Kasumi-1 (cell line): ENCODE results near the gene AFAP1.
A peak's percentile ranks its signal among the peaks of the same experiment; 100 is the strongest.

Experiments used
- DNase-seq, 2 experiments: peaks; one replicate each; lab custom pipeline; 2025; lab: John Stamatoyannopoulos, UW

Gene AFAP1

DNA sequence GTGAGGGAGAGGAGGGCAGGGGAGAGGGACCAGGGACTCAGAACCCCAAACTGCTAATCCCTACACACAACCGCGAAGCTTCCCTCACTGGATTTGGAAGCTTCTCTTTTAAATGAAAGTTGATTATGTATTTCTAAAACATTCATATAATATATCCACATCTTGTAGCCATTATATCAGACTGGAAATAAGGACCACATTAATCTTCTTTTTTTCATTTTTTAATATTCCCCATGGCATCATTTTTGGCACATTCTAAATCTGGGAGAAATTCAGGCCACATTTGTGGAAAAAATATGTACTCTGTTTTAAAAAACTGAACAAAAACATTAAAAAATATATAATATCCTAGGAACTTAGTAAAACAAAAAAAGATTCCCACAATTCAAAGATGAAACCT lies 97.8 kb downstream of the AFAP1 start:
- DNase-seq, result no peak

DNA sequence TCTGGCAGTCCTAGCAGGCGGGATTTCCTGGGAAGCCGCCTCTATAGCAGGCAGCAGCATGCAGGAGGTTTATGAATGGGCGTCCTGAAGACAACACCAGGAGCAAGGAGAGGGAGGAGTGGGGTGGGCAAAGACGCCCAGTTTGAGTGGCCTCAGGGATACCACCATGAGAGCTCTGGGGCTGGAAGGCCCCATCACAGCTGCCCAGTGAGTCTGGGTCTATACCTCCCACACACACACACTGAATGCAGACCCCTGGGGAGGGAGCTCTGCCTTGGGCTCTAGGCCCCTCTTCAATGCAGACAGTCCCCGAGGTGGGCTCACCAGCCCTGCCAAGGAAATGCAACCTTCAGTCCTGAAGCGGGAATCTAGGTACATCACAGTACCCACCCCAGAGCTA lies 98.6 kb downstream of the AFAP1 start:
- DNase-seq, result no peak

GRCh38 chr4:7839856-7840255 lies 99.8 kb downstream of the AFAP1 start:
- no peak for DNase-seq

GRCh38 chr4:7838136-7838782 lies 101.4 kb downstream of the AFAP1 start:
- no peak for DNase-seq

DNA sequence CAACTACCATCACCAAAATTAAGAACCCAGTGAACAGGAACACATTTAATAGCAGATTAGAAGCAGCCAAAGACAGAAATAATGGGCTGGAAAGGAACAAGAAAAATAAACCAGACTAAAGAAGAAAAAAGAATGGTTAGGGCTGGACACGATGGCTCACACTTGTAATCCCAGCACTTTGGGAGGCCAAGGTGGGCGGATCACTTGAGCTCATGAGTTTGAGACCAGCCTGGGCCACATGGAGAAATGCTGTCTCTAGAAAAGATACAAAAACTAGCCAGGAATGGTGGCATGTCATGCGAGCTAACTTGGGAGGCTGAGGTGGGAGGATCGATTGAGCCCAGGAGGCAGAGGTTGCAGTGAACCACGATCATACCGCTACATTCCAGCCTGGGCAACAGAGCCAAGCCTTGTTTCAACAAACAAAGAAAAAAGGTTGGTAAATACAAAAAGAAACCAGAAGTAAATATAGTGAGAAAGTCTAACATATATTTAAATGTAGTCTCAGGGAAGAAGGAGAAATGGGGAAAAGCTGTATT lies 102.0 kb downstream of the AFAP1 start:
- DNase-seq, result no peak

GRCh38 chr4:7831858-7832730 lies 107.6 kb downstream of the AFAP1 start:
- DNase-seq, result no peak

GRCh38 chr4:7831330-7831729 lies 108.3 kb downstream of the AFAP1 start:
- peak; percentile 5 for DNase-seq

GRCh38 chr4:7830747-7831146 lies 108.9 kb downstream of the AFAP1 start:
- DNase-seq, result no peak

GRCh38 chr4:7829652-7830580 lies 109.7 kb downstream of the AFAP1 start:
- no peak for DNase-seq

DNA sequence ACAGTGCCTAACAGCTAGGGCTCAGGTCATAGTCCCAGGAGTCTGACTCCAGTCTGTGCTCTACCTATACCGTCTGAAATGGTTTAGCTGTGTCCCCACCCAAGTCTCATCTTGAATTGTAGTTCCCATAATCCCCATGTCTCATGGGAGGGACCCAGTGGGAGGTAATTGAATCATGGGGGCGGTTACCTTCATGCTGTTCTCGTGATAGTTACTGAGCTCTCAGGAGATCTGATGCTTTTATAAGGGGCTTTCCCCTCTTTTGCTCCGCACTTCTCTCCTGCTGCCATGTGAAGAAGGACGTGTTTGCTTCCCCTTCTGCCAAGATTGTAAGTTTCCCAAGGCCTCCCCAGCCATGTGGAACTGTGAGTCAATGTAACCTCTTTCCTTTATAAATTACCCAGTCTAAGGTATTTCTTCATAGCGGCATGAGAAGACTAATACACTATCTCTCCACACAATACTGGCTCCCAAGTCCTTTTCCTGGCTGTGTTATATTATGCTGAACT lies 110.8 kb downstream of the AFAP1 start:
- no peak for DNase-seq

GRCh38 chr4:7828011-7828720 lies 111.5 kb downstream of the AFAP1 start:
- peak; percentile 99 for DNase-seq

- no peak for DNase-seq
Observed at GRCh38 chr4:7827566-7827965, 112.1 kb downstream of the AFAP1 start.

DNA sequence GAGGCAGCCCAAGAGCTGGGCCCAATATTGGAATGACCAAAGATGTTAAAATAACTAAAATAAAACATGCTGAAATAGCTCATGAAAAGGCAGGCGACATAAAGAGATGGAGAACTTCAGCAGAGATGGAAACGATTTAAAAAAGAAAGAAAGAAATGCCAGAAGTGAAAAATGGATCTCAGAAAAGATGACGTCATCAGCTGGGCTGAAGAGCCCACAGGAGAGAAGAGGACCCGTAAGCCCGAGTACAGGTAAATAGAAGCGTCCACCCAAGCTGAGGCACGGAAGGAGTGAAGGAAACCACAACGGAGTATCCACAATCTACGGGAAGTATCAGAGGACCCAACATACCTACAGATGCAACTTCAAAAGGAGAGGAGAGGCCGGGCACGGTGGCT lies 112.8 kb downstream of the AFAP1 start:
- no peak for DNase-seq

DNA sequence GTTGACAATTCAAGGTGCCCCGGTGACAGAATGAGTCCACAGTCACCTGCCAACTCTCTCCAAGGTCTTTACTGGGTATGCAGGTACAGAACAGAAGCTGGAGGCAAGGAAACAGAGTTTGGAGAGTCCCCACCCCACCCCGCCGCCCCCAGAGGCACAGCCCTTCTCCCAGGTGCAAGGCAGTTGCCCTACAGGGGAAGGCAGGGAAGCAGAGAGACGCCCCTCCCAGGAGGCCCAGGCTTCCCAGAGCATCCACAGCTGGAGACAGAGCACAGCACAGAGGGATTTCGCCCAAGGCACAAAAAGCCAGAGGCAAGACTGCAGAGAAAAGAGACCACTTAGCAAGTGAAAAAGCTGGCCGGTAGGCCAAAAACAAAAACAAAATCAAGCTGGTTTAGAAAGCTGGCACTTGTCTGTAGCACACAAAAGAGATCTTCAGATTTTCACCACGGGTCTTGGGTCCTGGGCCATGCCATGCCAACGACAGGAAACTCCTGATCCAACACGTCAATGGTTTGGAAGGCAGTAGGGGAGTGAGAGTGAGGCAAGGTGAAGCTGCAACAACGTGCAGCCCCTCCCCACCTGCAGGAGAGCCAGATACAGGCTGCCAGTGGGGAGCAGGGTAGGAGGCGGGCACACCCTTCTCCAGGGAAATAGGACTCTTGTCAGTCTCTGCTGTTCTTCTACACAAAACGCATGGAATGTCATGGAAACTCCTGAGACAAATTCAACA lies 113.3 kb downstream of the AFAP1 start:
- no peak for DNase-seq

GRCh38 chr4:7824218-7824617 lies 115.4 kb downstream of the AFAP1 start:
- DNase-seq, result no peak

DNA sequence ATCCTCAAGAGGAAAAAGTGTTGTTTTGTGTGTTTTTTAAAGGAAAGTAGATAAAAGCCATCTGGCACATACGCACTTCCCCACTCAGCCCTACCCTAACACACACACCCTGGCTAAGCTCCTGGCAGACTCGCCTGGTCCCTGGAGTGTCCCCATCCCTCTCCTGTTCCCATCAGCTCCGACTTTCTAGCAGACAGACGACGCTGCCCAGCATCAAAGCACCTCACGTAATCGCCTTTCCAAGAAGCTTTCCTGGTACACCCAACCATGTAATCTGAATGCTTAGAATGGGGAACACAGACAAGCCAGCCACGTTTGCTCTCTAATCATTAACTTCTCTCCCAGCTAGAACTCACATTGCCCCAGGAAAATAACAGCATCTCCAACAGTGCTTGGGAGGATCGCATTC lies 116.2 kb downstream of the AFAP1 start:
- no peak for DNase-seq

- no peak for DNase-seq
Observed at GRCh38 chr4:7822877-7823276, 116.8 kb downstream of the AFAP1 start.

DNA sequence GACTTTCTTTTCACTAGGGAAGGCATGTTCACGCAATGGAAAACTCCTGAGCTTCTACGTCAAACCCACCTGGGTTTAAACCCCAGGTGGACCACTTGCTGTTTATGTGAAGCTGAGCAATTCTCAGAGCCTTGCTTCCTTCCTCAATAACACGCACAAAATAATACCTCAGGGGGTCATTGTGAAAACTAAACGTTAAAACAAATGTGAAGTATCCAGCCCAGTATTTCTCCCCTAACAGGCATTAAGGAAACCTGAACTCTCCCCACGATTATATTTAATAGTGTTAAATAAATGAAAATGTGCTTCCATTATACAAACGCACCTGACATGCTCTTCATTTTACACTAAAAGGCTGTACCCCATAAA lies 117.5 kb downstream of the AFAP1 start:
- no peak for DNase-seq

GRCh38 chr4:7821245-7822136 lies 118.2 kb downstream of the AFAP1 start:
- DNase-seq, result no peak
